Neural cell (in vitro differentiated cells): ENCODE data around the gene CTSG.

Experiments used
- EP300 ChIP-seq: fragments of 450-650 bp; conservative IDR thresholded peaks from 2 replicates; pipeline ENCODE4 v1.6.1; 2014; ENCODE audit warnings: antibody characterized with exemption, mild to moderate bottlenecking, moderate library complexity; ENCODE audit not compliant: poor library complexity, severe bottlenecking
- EZH2 ChIP-seq: fragments of 200-600, 300-800 bp; shearing (Covaris generic), sonication (generic); IDR thresholded peaks from 2 replicates; pipeline ENCODE4 v1.6.1; 2014; ENCODE audit warnings: antibody characterized with exemption, low read length, borderline replicate concordance, mild to moderate bottlenecking; ENCODE audit not compliant: insufficient read depth, poor library complexity, severe bottlenecking
- MXI1 ChIP-seq: fragments of 450-650 bp; conservative IDR thresholded peaks from 2 replicates; pipeline ENCODE4 v1.6.1; 2014; ENCODE audit warnings: antibody characterized with exemption, mild to moderate bottlenecking; ENCODE audit not compliant: poor library complexity, severe bottlenecking
- POLR2AphosphoS5 ChIP-seq: IDR thresholded peaks from 2 replicates; pipeline ENCODE4 v1.6.1; 2012
- RAD21 ChIP-seq: fragments of 450-650 bp; conservative IDR thresholded peaks from 2 replicates; pipeline ENCODE4 v1.6.1; 2014; ENCODE audit warnings: antibody characterized with exemption, mild to moderate bottlenecking, moderate library complexity
- SMC3 ChIP-seq: fragments of 450-650 bp; conservative IDR thresholded peaks from 2 replicates; pipeline ENCODE4 v1.6.1; 2014; ENCODE audit warnings: antibody characterized with exemption, mild to moderate bottlenecking, moderate library complexity; ENCODE audit not compliant: poor library complexity
- TAF1 ChIP-seq: IDR thresholded peaks from 2 replicates; pipeline ENCODE4 v1.6.1; 2012; ENCODE audit warnings: low read depth
- TF ChIP-seq, protein P1 (sequence below): fragments of 450-650 bp; IDR thresholded peaks from 2 replicates; pipeline ENCODE4 v1.5.1; 2014; ENCODE audit warnings: antibody characterized with exemption, mild to moderate bottlenecking, moderate library complexity; ENCODE audit not compliant: poor library complexity, severe bottlenecking
- TF ChIP-seq, protein P2 (sequence below): IDR thresholded peaks from 2 replicates; pipeline ENCODE4 v1.6.1; 2012; ENCODE audit warnings: borderline replicate concordance

DNA sequence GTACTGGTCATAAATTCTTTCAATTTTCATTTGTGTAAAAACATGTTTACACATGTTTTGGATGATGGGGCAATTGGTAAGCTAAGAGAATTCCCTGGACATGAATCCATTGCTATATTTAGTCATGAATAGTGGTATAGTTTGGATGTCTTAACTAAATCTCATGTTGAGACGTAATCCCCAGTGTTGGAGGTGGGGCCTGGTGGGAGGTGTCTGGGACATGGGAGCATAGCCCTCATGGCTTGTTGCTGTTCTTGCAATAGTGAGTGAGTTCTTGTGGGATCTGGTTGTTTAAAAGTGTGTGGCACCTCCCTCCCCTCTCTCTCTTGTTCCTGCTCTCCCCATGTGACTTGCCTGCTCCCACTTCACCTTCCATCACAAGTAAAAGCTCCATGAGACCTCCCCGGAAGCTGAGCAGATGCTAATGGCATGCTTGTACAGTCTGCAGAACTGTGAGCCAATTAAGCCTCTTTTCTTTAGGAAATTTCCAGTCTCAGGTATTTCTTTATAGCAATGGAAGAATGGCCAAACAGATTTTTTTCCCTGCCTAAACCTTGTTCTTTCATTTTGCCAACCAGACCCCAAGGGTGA, 33.6 kb downstream of the CTSG start:
- no peak for TF ChIP-seq EP300
- TF ChIP-seq, protein P1, sequence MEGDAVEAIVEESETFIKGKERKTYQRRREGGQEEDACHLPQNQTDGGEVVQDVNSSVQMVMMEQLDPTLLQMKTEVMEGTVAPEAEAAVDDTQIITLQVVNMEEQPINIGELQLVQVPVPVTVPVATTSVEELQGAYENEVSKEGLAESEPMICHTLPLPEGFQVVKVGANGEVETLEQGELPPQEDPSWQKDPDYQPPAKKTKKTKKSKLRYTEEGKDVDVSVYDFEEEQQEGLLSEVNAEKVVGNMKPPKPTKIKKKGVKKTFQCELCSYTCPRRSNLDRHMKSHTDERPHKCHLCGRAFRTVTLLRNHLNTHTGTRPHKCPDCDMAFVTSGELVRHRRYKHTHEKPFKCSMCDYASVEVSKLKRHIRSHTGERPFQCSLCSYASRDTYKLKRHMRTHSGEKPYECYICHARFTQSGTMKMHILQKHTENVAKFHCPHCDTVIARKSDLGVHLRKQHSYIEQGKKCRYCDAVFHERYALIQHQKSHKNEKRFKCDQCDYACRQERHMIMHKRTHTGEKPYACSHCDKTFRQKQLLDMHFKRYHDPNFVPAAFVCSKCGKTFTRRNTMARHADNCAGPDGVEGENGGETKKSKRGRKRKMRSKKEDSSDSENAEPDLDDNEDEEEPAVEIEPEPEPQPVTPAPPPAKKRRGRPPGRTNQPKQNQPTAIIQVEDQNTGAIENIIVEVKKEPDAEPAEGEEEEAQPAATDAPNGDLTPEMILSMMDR: no peak
- no peak for TF ChIP-seq MXI1
- no peak for TF ChIP-seq RAD21
- TF ChIP-seq TAF1: no peak
- TF ChIP-seq SMC3: no peak
- TF ChIP-seq POLR2AphosphoS5: no peak
- TF ChIP-seq, protein P2, sequence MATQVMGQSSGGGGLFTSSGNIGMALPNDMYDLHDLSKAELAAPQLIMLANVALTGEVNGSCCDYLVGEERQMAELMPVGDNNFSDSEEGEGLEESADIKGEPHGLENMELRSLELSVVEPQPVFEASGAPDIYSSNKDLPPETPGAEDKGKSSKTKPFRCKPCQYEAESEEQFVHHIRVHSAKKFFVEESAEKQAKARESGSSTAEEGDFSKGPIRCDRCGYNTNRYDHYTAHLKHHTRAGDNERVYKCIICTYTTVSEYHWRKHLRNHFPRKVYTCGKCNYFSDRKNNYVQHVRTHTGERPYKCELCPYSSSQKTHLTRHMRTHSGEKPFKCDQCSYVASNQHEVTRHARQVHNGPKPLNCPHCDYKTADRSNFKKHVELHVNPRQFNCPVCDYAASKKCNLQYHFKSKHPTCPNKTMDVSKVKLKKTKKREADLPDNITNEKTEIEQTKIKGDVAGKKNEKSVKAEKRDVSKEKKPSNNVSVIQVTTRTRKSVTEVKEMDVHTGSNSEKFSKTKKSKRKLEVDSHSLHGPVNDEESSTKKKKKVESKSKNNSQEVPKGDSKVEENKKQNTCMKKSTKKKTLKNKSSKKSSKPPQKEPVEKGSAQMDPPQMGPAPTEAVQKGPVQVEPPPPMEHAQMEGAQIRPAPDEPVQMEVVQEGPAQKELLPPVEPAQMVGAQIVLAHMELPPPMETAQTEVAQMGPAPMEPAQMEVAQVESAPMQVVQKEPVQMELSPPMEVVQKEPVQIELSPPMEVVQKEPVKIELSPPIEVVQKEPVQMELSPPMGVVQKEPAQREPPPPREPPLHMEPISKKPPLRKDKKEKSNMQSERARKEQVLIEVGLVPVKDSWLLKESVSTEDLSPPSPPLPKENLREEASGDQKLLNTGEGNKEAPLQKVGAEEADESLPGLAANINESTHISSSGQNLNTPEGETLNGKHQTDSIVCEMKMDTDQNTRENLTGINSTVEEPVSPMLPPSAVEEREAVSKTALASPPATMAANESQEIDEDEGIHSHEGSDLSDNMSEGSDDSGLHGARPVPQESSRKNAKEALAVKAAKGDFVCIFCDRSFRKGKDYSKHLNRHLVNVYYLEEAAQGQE: no peak
- TF ChIP-seq EZH2: no peak
